Fibroblast of mammary gland (primary cell): ENCODE measurements around the gene HERC4.
A peak's percentile ranks its signal among the peaks of the same experiment; 100 is the strongest.
"Not testable (repeated sequence)": the region's sequence is repeated elsewhere in the genome, so short reads cannot be mapped to it uniquely, and the experiment has no call there.

Experiments used
- DNase-seq: peaks from one replicate; pipeline ENCODE4 v3.0.0-alpha.2; 2010; ENCODE audit warnings: low read depth
- H3K4me3 ChIP-seq: 2 replicates; pipeline ENCODE4 v1.5.1; 2011; ENCODE audit warnings: low read depth, mild to moderate bottlenecking, low read length, moderate library complexity; ENCODE audit not compliant: control insufficient read depth
- TF ChIP-seq, protein P1 (sequence below): conservative IDR thresholded peaks from 2 replicates; pipeline ENCODE4 v1.5.1; 2011; ENCODE audit warnings: low read depth, low read length, inconsistent platforms; ENCODE audit not compliant: control insufficient read depth, insufficient read depth

Gene HERC4

DNA sequence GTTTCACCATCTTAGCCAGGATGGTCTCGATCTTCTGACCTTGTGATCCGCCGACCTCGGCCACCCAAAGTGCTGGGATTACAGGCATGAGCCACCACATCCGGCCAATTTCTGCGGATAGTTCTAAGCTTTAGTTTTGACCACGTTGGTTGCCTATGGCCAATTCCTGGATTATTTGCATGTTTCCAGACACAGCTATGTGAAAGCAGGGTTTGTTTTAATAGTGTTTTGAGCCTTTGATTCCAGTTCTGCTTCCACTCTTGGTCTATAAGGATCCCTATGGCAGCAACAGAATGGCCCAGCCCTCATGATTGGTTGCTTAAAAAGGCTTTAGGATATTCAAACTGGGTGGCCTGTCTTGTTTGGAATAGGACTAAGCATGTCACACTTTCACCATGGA is 171.5 kb downstream of the HERC4 start:
- TF ChIP-seq, protein P1, sequence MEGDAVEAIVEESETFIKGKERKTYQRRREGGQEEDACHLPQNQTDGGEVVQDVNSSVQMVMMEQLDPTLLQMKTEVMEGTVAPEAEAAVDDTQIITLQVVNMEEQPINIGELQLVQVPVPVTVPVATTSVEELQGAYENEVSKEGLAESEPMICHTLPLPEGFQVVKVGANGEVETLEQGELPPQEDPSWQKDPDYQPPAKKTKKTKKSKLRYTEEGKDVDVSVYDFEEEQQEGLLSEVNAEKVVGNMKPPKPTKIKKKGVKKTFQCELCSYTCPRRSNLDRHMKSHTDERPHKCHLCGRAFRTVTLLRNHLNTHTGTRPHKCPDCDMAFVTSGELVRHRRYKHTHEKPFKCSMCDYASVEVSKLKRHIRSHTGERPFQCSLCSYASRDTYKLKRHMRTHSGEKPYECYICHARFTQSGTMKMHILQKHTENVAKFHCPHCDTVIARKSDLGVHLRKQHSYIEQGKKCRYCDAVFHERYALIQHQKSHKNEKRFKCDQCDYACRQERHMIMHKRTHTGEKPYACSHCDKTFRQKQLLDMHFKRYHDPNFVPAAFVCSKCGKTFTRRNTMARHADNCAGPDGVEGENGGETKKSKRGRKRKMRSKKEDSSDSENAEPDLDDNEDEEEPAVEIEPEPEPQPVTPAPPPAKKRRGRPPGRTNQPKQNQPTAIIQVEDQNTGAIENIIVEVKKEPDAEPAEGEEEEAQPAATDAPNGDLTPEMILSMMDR, result no peak
- no peak for DNase-seq
- H3K4me3 ChIP-seq, result no peak overlapping the region

DNA sequence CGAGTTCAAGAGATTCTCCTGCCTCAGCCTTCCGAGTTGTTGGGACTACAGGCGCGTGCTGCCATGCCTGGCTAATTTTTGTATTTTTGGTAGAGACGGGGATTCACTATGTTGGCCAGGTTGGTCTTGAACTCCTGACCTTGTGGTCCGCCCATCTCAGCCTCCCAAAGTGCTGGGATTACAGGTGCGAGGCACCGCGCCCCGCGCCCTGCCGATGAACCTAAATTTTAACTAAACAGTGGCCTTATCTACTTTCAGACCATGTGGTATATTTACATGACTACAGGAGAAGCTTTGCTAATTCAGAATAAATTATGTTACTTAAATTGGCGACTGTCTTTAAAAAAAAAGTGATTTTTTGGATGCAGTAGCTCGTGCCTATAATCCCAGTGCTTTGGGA is 181.4 kb downstream of the HERC4 start:
- no peak overlapping the region for H3K4me3 ChIP-seq
- TF ChIP-seq, protein P1, result no peak
- DNase-seq, result no peak

DNA sequence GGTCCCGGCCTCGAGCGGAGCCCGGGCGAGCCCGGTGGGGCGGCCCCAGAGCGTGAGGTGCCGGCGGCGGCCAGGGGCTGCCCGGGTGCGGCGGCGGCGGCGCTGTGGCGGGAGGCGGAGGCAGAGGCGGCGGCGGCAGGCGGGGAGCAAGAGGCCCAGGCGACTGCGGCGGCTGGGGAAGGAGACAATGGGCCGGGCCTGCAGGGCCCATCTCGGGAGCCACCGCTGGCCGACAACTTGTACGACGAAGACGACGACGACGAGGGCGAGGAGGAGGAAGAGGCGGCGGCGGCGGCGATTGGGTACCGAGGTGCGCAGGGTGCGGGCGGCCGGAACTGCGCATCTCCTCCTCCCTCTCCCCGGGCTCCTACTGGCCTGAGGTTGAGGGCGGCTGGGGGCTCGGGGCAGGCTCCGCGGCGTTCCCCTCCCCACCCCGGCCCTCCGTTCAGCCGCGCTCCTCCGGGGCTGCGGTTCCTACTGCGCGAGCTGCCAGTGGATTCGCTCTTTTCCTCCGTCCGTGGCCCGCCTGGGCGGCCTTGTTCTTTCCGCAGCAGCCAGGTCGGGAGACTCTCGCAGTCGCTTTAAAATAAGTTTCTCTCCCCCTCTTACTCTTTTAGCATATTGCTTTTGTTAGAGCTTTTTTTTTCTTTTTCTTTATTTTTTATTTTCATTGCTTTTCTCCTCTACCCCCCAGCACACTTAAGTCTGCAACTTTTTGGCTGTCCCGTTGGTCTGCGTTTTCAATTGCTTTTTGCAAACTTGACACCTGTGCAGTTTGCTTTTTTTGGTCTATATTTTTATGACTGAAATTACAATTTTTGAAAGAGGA is 190.0 kb downstream of the HERC4 start:
- TF ChIP-seq, protein P1, result no peak
- H3K4me3 ChIP-seq, result peak overlapping the region; percentile 81
- peak; percentile 59 for DNase-seq

DNA sequence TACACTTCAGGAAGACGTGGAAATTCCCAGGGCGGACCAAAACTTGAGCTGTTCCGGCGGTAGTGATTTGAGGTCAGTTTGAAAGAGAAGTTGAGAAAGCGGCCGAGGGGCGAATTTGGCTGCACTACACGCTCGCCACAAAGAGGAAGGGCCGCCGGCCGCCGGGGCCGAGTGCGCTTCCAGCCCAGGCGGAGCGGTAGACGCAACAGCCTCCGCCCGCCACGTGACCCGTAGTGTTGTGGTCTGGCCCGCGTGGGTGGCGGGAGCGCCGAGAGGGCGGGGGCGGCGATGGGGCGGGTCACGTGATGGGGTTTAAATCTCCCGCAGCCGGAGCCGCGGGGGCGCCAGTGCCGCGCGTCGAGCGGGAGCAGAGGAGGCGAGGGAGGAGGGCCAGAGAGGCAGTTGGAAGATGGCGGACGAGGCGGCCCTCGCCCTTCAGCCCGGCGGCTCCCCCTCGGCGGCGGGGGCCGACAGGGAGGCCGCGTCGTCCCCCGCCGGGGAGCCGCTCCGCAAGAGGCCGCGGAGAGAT is 190.7 kb downstream of the HERC4 start, which contains the start of gene SIRT1:
TSS of gene SIRT1 (plus strand) at position 344 of the 529 bp plus-strand sequence. CDS start at position 410, 66 bp downstream.
- peak within 1 kb of the TSS; percentile 81 for H3K4me3 ChIP-seq
- peak; percentile 91 for DNase-seq
- TF ChIP-seq, protein P1, result no peak

DNA sequence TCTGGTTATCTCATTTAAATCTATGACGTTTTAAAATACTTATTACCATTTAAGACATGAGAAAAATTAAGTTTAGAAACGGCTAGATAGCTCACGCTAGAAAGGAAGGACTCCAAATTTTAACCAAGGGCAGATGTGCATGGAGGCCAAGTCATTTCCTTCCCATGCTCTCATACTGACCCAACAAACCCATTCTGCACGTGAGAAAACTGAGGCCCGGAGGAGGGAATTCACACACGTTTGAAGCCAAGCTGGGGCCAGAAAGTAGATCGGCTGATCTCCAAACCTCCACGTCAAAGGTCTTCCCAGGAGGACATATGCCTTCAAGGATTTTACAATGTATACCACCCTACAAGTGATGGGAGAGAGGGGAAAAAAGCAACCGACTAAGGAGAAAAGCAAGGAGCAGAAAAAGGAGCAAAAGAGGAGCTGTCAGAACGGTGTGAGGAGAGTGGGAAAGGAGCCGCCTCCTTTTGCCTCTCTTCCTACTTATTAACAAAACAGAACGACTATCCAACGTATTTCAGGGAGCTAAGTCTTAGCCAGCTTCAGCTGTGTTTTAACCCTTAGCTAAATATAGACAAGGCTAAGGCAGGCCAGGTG is 191.3 kb downstream of the HERC4 start:
- peak overlapping the region; percentile 65 for H3K4me3 ChIP-seq
- peak; percentile 49 for DNase-seq
- TF ChIP-seq, protein P1, result no peak

DNA sequence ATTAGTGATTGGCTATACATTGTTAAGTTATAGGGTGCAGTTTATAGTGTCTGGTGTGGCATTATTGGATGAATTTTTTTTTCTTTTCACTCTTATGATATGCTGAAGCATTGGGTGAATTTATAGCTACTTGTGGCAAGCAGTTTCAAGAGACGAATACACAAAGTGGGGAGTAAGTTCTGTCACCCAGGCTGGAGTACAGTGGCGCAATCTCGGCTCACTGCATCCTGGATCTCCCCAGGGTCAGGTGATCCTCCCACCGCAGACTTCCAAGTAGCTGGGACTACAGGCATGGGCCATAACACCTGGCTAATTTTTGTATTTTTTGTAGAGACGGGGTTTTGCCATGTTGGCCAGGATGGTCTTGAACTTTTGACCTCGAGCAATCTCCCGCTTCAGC is 196.9 kb downstream of the HERC4 start:
- TF ChIP-seq, protein P1, result no peak
- DNase-seq, result no peak
- no peak overlapping the region for H3K4me3 ChIP-seq

DNA sequence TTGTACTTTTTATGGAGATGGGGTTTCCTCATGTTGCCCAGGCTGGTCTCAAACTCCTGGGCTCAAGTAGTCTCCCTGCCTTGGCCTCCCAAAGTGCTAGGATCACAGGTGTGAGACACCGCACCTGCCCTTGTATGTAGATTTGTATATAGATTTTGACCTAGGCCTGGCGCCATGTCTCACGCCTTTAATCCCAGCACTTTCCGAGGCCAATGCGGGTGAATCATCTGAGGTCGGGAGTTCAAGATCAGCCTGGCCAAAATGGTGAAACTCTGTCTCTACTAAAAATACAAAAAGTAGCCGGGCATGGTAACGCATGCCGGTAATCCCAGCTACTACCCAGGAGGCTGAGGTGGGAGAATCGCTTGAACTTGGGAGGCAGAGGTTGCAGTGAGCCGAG is 197.7 kb downstream of the HERC4 start:
- H3K4me3 ChIP-seq, result not testable (repeated sequence)

More for the DNA sequence above, 197.7 kb downstream of the HERC4 start:
- DNase-seq, result not testable (repeated sequence)
